Loucy (cell line): ENCODE results near the gene RALGPS1.

Experiments
- H2AFZ ChIP-seq: fragments of 200-600 bp; sonication (generic); 2 replicates; pipeline ENCODE4 v1.6.0; 2016; ENCODE audit warnings: antibody characterized with exemption, mild to moderate bottlenecking, low read length, moderate library complexity
- H3F3A ChIP-seq: fragments of 200-600 bp; 2 replicates; pipeline ENCODE4 v1.6.0; 2016; ENCODE audit warnings: antibody characterized with exemption, low read depth, mild to moderate bottlenecking
- H3K27me3 ChIP-seq: fragments of 200-600 bp; sonication (generic); 2 replicates; pipeline ENCODE4 v1.6.1; 2014; ENCODE audit warnings: low read length, mild to moderate bottlenecking; ENCODE audit not compliant: insufficient read depth, poor library complexity, severe bottlenecking
- H3K36me3 ChIP-seq: fragments of 200-600 bp; sonication (generic); 2 replicates; pipeline ENCODE4 v1.6.1; 2016; ENCODE audit warnings: low read length; ENCODE audit not compliant: insufficient read depth
- H3K4me1 ChIP-seq: fragments of 200-600 bp; sonication (generic); 2 replicates; pipeline ENCODE4 v1.5.1; 2014; ENCODE audit warnings: low read length, mild to moderate bottlenecking; ENCODE audit not compliant: insufficient read depth, poor library complexity, severe bottlenecking
- H3K4me2 ChIP-seq: fragments of 200-600 bp; sonication (generic); 2 replicates; pipeline ENCODE4 v1.6.0; 2014; ENCODE audit warnings: antibody characterized with exemption, low read length, low read depth, mild to moderate bottlenecking; ENCODE audit not compliant: poor library complexity, severe bottlenecking
- H3K4me3 ChIP-seq: fragments of 200-600 bp; sonication (generic); 2 replicates; pipeline ENCODE4 v1.5.1; 2014; ENCODE audit warnings: low read length, mild to moderate bottlenecking, mixed read lengths; ENCODE audit not compliant: poor library complexity, severe bottlenecking
- H3K79me2 ChIP-seq: fragments of 200-600 bp; sonication (generic); 2 replicates; pipeline ENCODE4 v1.6.1; 2014; ENCODE audit warnings: low read length; ENCODE audit not compliant: insufficient read depth
- H3K9ac ChIP-seq: fragments of 200-600 bp; sonication (generic); 2 replicates; pipeline ENCODE4 v1.6.0; 2014; ENCODE audit warnings: mild to moderate bottlenecking, low read depth, low read length, moderate library complexity; ENCODE audit not compliant: poor library complexity, severe bottlenecking
- H3K9me2 ChIP-seq: fragments of 200-600 bp; sonication (generic); replicated peaks from 2 replicates; pipeline ENCODE4 v1.6.1; 2016; ENCODE audit warnings: low read depth, low read length, mixed read lengths
- H3K9me3 ChIP-seq: fragments of 200-600 bp; sonication (generic); 2 replicates; pipeline ENCODE4 v1.6.1; 2014; ENCODE audit warnings: mild to moderate bottlenecking, antibody characterized with exemption, low read length, low read depth; ENCODE audit not compliant: insufficient read depth
- H4K20me1 ChIP-seq: fragments of 200-600 bp; sonication (generic); 2 replicates; pipeline ENCODE4 v1.6.0; 2014; ENCODE audit warnings: antibody characterized with exemption, low read length, mild to moderate bottlenecking; ENCODE audit not compliant: insufficient read depth, poor library complexity, severe bottlenecking
- CTCF ChIP-seq: fragments of 200-600 bp; sonication (generic); conservative IDR thresholded peaks from 2 replicates; pipeline ENCODE4 v1.5.1; 2014; ENCODE audit warnings: mild to moderate bottlenecking, antibody characterized with exemption, low read length
- EZH2phosphoT487 ChIP-seq: fragments of 200-600 bp; IDR thresholded peaks from 2 replicates; pipeline ENCODE4 v1.6.1; 2018; ENCODE audit warnings: antibody characterized with exemption, mild to moderate bottlenecking, moderate library complexity, borderline replicate concordance

Gene RALGPS1

GRCh38 chr9:127021664-127022363, 107.2 kb downstream of the RALGPS1 start:
- H3K79me2 ChIP-seq, result no peaks in the 10 kb centered on the region
- no peak overlapping the region for H3K4me2 ChIP-seq
- H2AFZ ChIP-seq, result no peak overlapping the region
- H3K36me3 ChIP-seq, result no peaks in the 10 kb centered on the region
- H4K20me1 ChIP-seq, result no peaks in the 10 kb centered on the region
- no peaks in the 10 kb centered on the region for H3K9me2 ChIP-seq
- H3K4me3 ChIP-seq, result no peak overlapping the region
- no peaks in the 10 kb centered on the region for H3K9me3 ChIP-seq
- TF ChIP-seq CTCF (no peak), EZH2phosphoT487 (no peak)
- H3K9ac ChIP-seq, result no peak overlapping the region
- no peaks in the 10 kb centered on the region for H3K27me3 ChIP-seq
- no peaks in the 10 kb centered on the region for H3F3A ChIP-seq
- no peaks in the 10 kb centered on the region for H3K4me1 ChIP-seq

- Histone ChIP-seq H2AFZ (no peak overlapping the region), H3K79me2 (no peaks in the 10 kb centered on the region), H3K4me3 (no peak overlapping the region), H3K36me3 (no peaks in the 10 kb centered on the region), H3K4me2 (no peak overlapping the region), H3F3A (no peaks in the 10 kb centered on the region), H3K9me3 (no peaks in the 10 kb centered on the region), H3K27me3 (no peaks in the 10 kb centered on the region), H4K20me1 (no peaks in the 10 kb centered on the region), H3K4me1 (no peaks in the 10 kb centered on the region), H3K9me2 (no peaks in the 10 kb centered on the region), H3K9ac (no peak overlapping the region)
- no peak for TF ChIP-seq CTCF
Measured at GRCh38 chr9:127022913-127023660, 108.5 kb downstream of the RALGPS1 start.

- Histone ChIP-seq H3K79me2 (no peaks in the 10 kb centered on the region), H3K4me1 (no peaks in the 10 kb centered on the region), H4K20me1 (no peaks in the 10 kb centered on the region), H3K9ac (no peak overlapping the region), H3K4me2 (no peak overlapping the region), H3K36me3 (no peaks in the 10 kb centered on the region), H3K9me3 (no peaks in the 10 kb centered on the region), H2AFZ (no peak overlapping the region), H3K4me3 (no peak overlapping the region), H3K27me3 (no peaks in the 10 kb centered on the region), H3F3A (no peaks in the 10 kb centered on the region), H3K9me2 (no peaks in the 10 kb centered on the region)
- TF ChIP-seq EZH2phosphoT487 (no peak), CTCF (no peak)
Measured at GRCh38 chr9:127025042-127025441, 110.5 kb downstream of the RALGPS1 start.
